GM21423 (cell line): ENCODE results near the gene MAEA.
"Not testable (repeated sequence)": the region's sequence is repeated elsewhere in the genome, so short reads cannot be mapped to it uniquely, and the experiment has no call there.

Experiments
- ATAC-seq: cut with Tn5 transposase; IDR thresholded peaks from one replicate; pipeline ENCODE4 v1.9.1; 2021; ENCODE audit warnings: mild to moderate bottlenecking, moderate library complexity; ENCODE audit not compliant: unreplicated experiment

Gene MAEA

GRCh38 chr4:1318488-1319213 lies 29.0 kb downstream of the MAEA start:
- ATAC-seq: no peak

- ATAC-seq: no peak
Measured at GRCh38 chr4:1321486-1321885, 31.8 kb downstream of the MAEA start.

GRCh38 chr4:1321946-1322650 lies 32.4 kb downstream of the MAEA start:
- ATAC-seq: no peak

- ATAC-seq: no peak
Measured at GRCh38 chr4:1323280-1323634, 33.6 kb downstream of the MAEA start.

- ATAC-seq: no peak
Measured at GRCh38 chr4:1323635-1324442, 34.1 kb downstream of the MAEA start.

- not testable (repeated sequence) for ATAC-seq
Measured at GRCh38 chr4:1324443-1325175, 34.9 kb downstream of the MAEA start.

- ATAC-seq: no peak
Measured at GRCh38 chr4:1325176-1325480, 35.4 kb downstream of the MAEA start.

- ATAC-seq: no peak
Measured at GRCh38 chr4:1325681-1326635, 36.3 kb downstream of the MAEA start.

- no peak for ATAC-seq
Measured at GRCh38 chr4:1326751-1327525, 37.2 kb downstream of the MAEA start.

- ATAC-seq: no peak
Measured at GRCh38 chr4:1327526-1328266, 38.0 kb downstream of the MAEA start.

GRCh38 chr4:1328267-1329155 lies 38.8 kb downstream of the MAEA start:
- no peak for ATAC-seq

GRCh38 chr4:1329408-1330371 lies 40.0 kb downstream of the MAEA start:
- no peak for ATAC-seq

GRCh38 chr4:1330761-1331590 lies 41.3 kb downstream of the MAEA start:
- no peak for ATAC-seq

- no peak for ATAC-seq
Measured at GRCh38 chr4:1331591-1332353, 42.1 kb downstream of the MAEA start.

- ATAC-seq: no peak
Measured at GRCh38 chr4:1332686-1333085, 43.0 kb downstream of the MAEA start.
